D341Med (cell line): ENCODE results near the gene GLIS1.
A peak's percentile ranks its signal among the peaks of the same experiment; 100 is the strongest.
"Not testable (repeated sequence)": the region's sequence is repeated elsewhere in the genome, so short reads cannot be mapped to it uniquely, and the experiment has no call there.

Experiments used
- DNase-seq: peaks from one replicate; pipeline ENCODE4 v3.0.0; 2012; ENCODE audit warnings: low spot score

GLIS1 gene

GRCh38 chr1:53739109-53739681 is at the start of gene GLIS1:
Gene GLIS1, minus strand, starts transcription at chr1:53739164. Its CDS starts 1,100 bp downstream, at chr1:53738064.
- DNase-seq: peak; percentile 99

GRCh38 chr1:53787655-53788054 is 48.7 kb upstream of the GLIS1 start:
- no peak for DNase-seq

- DNase-seq: no peak
These were observed 44.1 kb upstream of the GLIS1 start for GRCh38 chr1:53783056-53783455.

GRCh38 chr1:53781654-53782053 is 42.7 kb upstream of the GLIS1 start:
- no peak for DNase-seq

- DNase-seq: no peak
These were observed 38.3 kb upstream of the GLIS1 start for GRCh38 chr1:53777272-53777671.

GRCh38 chr1:53771648-53772047 is 32.7 kb upstream of the GLIS1 start:
- DNase-seq: no peak

GRCh38 chr1:53769780-53770179 is 30.8 kb upstream of the GLIS1 start:
- no peak for DNase-seq

- DNase-seq: no peak
These were observed 30.2 kb upstream of the GLIS1 start for GRCh38 chr1:53769184-53769583.

GRCh38 chr1:53766831-53767405 is 28.0 kb upstream of the GLIS1 start:
- no peak for DNase-seq

- DNase-seq: no peak
These were observed 27.3 kb upstream of the GLIS1 start for GRCh38 chr1:53766194-53766742.

GRCh38 chr1:53765657-53766056 is 26.7 kb upstream of the GLIS1 start:
- DNase-seq: no peak

- no peak for DNase-seq
These were observed 24.9 kb upstream of the GLIS1 start for GRCh38 chr1:53763911-53764310.

- no peak for DNase-seq
These were observed 24.5 kb upstream of the GLIS1 start for GRCh38 chr1:53763461-53763860.

GRCh38 chr1:53760497-53760896 is 21.5 kb upstream of the GLIS1 start:
- not testable (repeated sequence) for DNase-seq

- no peak for DNase-seq
These were observed 16.9 kb upstream of the GLIS1 start for GRCh38 chr1:53755874-53756273.

- peak; percentile 58 for DNase-seq
These were observed 15.7 kb upstream of the GLIS1 start for GRCh38 chr1:53754484-53755312.

GRCh38 chr1:53752281-53752680 is 13.3 kb upstream of the GLIS1 start:
- no peak for DNase-seq

- DNase-seq: no peak
These were observed 8.9 kb upstream of the GLIS1 start for GRCh38 chr1:53747841-53748240.

GRCh38 chr1:53740621-53741105 is 1.7 kb upstream of the GLIS1 start:
- no peak for DNase-seq

- DNase-seq: peak; percentile 55
These were observed 507 bp downstream of the GLIS1 start for GRCh38 chr1:53738205-53739108.

GRCh38 chr1:53737648-53738204 is 1.2 kb downstream of the GLIS1 start:
- DNase-seq: peak; percentile 45
